Measurements from ENCODE around the gene GBP4.

The GBP4 gene

DNA sequence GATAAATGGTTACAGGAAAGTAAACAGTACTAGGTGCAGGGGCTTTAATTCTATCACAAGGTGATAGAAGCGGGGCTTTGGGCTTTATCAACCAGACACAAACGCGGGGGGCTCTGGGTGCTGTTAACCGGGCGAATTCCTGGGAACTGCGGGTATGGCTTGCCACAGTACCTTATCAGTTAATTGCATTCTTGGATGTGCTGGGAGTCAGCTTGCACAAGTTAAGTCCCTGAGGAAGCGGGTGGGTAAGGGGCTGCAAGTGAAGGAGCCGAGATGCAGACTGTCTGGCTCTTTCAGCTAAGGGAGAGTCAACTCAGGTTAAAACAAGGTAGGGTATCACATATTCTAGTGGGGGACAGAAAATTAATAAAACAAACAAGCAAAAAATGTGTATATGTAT is 661 bp downstream of the GBP4 start:
- TF ChIP-seq POLR2A (IDR thresholded peaks at IDR 0.05; ENCODE audit: extremely low read depth, insufficient read length) (no peak), MYC (IDR thresholded peaks at IDR 0.05; ENCODE audit: low read depth, low read length) (no peak)
- TF ChIP-seq, protein P1, sequence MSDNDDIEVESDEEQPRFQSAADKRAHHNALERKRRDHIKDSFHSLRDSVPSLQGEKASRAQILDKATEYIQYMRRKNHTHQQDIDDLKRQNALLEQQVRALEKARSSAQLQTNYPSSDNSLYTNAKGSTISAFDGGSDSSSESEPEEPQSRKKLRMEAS (IDR thresholded peaks at IDR 0.05; ENCODE audit: low read depth, low read length) = no peak
- TF ChIP-seq, protein P2, sequence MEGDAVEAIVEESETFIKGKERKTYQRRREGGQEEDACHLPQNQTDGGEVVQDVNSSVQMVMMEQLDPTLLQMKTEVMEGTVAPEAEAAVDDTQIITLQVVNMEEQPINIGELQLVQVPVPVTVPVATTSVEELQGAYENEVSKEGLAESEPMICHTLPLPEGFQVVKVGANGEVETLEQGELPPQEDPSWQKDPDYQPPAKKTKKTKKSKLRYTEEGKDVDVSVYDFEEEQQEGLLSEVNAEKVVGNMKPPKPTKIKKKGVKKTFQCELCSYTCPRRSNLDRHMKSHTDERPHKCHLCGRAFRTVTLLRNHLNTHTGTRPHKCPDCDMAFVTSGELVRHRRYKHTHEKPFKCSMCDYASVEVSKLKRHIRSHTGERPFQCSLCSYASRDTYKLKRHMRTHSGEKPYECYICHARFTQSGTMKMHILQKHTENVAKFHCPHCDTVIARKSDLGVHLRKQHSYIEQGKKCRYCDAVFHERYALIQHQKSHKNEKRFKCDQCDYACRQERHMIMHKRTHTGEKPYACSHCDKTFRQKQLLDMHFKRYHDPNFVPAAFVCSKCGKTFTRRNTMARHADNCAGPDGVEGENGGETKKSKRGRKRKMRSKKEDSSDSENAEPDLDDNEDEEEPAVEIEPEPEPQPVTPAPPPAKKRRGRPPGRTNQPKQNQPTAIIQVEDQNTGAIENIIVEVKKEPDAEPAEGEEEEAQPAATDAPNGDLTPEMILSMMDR (IDR thresholded peaks at IDR 0.05; ENCODE audit: low read depth, low read length) = no peak
- no peak overlapping the region for H3K4me3 ChIP-seq (ENCODE audit: low read depth, low read length)
- DNase-seq (ENCODE audit: low read depth) = no peak

DNA sequence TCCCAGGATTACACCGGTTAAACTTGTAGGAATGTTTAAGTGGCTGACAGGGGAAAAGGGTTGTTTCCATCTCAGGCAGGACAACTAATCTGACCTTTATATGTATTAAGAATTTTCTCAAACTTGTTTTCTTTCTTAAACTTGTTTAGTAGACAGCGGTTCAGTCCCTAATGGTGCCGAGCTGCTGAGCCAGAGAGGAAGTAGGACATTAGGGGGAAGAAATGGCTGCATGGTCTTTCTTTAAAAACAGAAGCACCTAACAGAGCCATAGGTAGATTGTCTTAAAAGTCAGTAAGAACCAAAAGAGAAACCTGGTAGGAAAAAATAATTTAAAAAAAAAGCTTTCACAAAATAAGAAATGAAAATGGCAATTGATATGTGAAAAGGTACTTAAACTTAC is 3.3 kb downstream of the GBP4 start:
- DNase-seq (ENCODE audit: low read depth) = no peak
- TF ChIP-seq, protein P2 (IDR thresholded peaks at IDR 0.05; ENCODE audit: low read depth, low read length) = no peak
- TF ChIP-seq POLR2A (IDR thresholded peaks at IDR 0.05; ENCODE audit: extremely low read depth, insufficient read length) (no peak), MYC (IDR thresholded peaks at IDR 0.05; ENCODE audit: low read depth, low read length) (no peak)
- TF ChIP-seq, protein P1 (IDR thresholded peaks at IDR 0.05; ENCODE audit: low read depth, low read length) = no peak
- no peak overlapping the region for H3K4me3 ChIP-seq (ENCODE audit: low read depth, low read length)

DNA sequence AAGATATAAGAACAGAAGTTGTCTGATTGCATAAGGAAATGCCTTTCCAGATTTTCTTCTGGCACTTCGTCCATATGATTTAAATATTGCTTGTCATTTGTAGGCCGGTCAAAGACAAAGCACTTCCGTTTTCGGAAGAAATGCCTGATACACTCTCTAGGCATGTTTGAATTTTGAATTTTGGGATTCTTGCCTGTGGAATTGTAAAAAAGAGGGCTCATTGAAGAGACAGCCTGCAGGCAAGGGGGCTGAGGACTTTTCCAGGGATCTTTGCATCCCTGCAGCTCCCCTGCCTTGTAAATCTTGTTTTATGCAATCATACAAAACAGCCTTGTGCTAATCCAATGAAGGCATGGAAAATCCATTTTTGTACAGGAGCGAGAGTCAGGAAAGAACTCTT is 7.4 kb downstream of the GBP4 start:
- TF ChIP-seq, protein P1 (IDR thresholded peaks at IDR 0.05; ENCODE audit: low read depth, low read length) = no peak
- TF ChIP-seq POLR2A (IDR thresholded peaks at IDR 0.05; ENCODE audit: extremely low read depth, insufficient read length) = no peak
- TF ChIP-seq, protein P2 (IDR thresholded peaks at IDR 0.05; ENCODE audit: low read depth, low read length) = no peak
- no peak for TF ChIP-seq MYC (IDR thresholded peaks at IDR 0.05; ENCODE audit: low read depth, low read length)
- H3K4me3 ChIP-seq (ENCODE audit: low read depth, low read length) = no peak overlapping the region
- DNase-seq (ENCODE audit: low read depth) = no peak

DNA sequence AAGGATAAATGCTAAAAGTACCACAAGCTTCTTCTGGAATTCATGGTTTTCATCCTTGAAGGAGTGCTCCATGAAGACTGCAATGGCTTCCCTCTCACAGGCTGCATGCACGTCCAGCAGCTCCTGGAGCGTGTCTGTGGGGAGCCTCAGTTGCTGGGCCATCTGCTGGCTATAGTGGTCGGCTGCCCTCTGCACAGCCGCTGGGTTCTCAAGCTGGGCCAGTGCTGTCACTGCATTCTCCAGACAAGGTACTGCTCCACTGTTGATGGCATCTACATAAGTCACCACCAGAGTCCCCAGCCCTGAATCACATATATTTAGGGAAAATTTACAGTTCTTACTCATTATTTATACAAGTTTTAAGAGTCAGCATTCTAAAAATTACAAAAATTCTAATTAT is 8.7 kb downstream of the GBP4 start:
- no peak for DNase-seq (ENCODE audit: low read depth)
- no peak overlapping the region for H3K4me3 ChIP-seq (ENCODE audit: low read depth, low read length)
- TF ChIP-seq, protein P2 (IDR thresholded peaks at IDR 0.05; ENCODE audit: low read depth, low read length) = no peak
- TF ChIP-seq MYC (IDR thresholded peaks at IDR 0.05; ENCODE audit: low read depth, low read length) (no peak), POLR2A (IDR thresholded peaks at IDR 0.05; ENCODE audit: extremely low read depth, insufficient read length) (no peak)
- TF ChIP-seq, protein P1 (IDR thresholded peaks at IDR 0.05; ENCODE audit: low read depth, low read length) = no peak

DNA sequence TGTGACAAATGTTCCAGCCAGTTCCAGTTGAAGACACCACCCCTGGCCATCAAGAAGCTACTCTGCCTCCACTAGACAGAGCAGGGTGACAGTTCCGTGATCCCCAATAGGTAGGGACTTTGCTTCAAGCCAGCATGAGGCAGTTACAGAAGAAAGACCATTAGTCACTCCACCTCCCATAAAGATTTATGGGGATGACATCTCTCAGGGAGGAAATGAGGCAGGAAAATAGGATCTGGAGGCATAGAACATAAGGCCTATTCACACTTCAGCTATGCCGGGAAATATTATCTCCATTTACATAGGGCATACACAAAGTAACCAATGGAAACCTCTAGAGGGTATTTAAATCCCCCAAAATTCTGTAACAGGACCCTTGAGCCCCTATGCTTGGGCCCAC is 19.4 kb downstream of the GBP4 start:
- no peak for DNase-seq (ENCODE audit: low read depth)
- H3K4me3 ChIP-seq (ENCODE audit: low read depth, low read length) = no peak overlapping the region
- TF ChIP-seq, protein P1 (IDR thresholded peaks at IDR 0.05; ENCODE audit: low read depth, low read length) = no peak
- no peak for TF ChIP-seq MYC (IDR thresholded peaks at IDR 0.05; ENCODE audit: low read depth, low read length)
- no peak for TF ChIP-seq POLR2A (IDR thresholded peaks at IDR 0.05; ENCODE audit: extremely low read depth, insufficient read length)
- TF ChIP-seq, protein P2 (IDR thresholded peaks at IDR 0.05; ENCODE audit: low read depth, low read length) = no peak

DNA sequence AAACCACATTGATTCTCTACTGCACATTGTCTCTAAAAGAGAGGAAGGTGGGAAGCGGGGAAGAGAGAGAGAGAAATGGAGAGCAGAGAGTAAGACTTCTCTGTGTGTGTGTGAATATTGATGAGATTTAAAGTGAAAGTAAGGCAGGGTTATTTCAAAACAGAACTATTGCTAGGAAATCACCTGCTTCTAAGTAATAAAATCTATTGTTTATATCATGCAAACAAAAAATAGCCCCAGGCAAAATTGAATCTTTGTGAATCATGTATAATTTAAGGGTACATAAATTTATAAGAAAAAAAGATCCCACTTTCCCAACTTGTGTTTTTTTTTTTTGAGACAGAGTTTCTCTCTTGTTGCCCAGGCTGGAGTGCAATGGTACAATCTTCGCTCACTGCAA is 21.8 kb downstream of the GBP4 start:
- H3K4me3 ChIP-seq (ENCODE audit: low read depth, low read length) = no peak overlapping the region
- no peak for DNase-seq (ENCODE audit: low read depth)
- TF ChIP-seq, protein P1 (IDR thresholded peaks at IDR 0.05; ENCODE audit: low read depth, low read length) = no peak
- TF ChIP-seq POLR2A (IDR thresholded peaks at IDR 0.05; ENCODE audit: extremely low read depth, insufficient read length) (no peak), MYC (IDR thresholded peaks at IDR 0.05; ENCODE audit: low read depth, low read length) (no peak)
- TF ChIP-seq, protein P2 (IDR thresholded peaks at IDR 0.05; ENCODE audit: low read depth, low read length) = no peak

Measured in NB4 (cell line).